Left ventricle myocardium inferior (tissue), 1 donor: ENCODE measurements around the gene DPP6. TPM values are rescaled to one million over a fixed set of nuclear protein-coding genes. Genes with fewer than 3 reads are reported as not detected.

ENCODE experiments used
- DNase-seq: peaks from one replicate; pipeline ENCODE4 v3.0.0-alpha.2; 2020
- H3K27ac ChIP-seq: fragments of 200-600 bp; replicated peaks from 2 replicates; pipeline ENCODE4 v1.8.0; 2021
- H3K27me3 ChIP-seq: fragments of 200-600 bp; 2 replicates; pipeline ENCODE4 v1.8.0; 2021; ENCODE audit warnings: low read depth
- H3K36me3 ChIP-seq: fragments of 200-600 bp; 2 replicates; pipeline ENCODE4 v1.8.0; 2021
- H3K4me1 ChIP-seq: fragments of 200-600 bp; 2 replicates; pipeline ENCODE4 v1.8.0; 2021
- H3K4me3 ChIP-seq: fragments of 200-600 bp; 2 replicates; pipeline ENCODE4 v1.8.0; 2021; ENCODE audit warnings: mild to moderate bottlenecking, moderate library complexity
- H3K9me3 ChIP-seq: fragments of 200-600 bp; replicated peaks from 2 replicates; pipeline ENCODE4 v1.8.0; 2021
- CTCF ChIP-seq: fragments of 200-600 bp; IDR thresholded peaks from 2 replicates; pipeline ENCODE4 v1.8.0; 2021; ENCODE audit warnings: antibody characterized with exemption, mild to moderate bottlenecking, borderline replicate concordance
- intact Hi-C: fragments of 100-400 bp; cut with micrococcal nuclease; formaldehyde crosslinking; loops from one replicate; pipeline ENCODE4 v1.11.0; 2022
- total RNA-seq: library from RNA; stranded (reverse); fragmentation: NEBNext Ultra II Directional; extraction: Animal tissue kit (Norgen Biotek cat#: 25700); gene quantifications from one replicate; pipeline ENCODE4 v1.2.1, GENCODE V29; 2021
- donor health status: DM: no; HTN: yes; CAD: no; lungs with severe emphysema.

DPP6 gene
- total RNA-seq, 1 donor from 2014 or later: 0.25 TPM

GRCh38 chr7:154259396-154259795 is 207.2 kb downstream of the DPP6 start:
- no peak overlapping the region for H3K4me3 ChIP-seq

GRCh38 chr7:154287356-154287755 is 235.2 kb downstream of the DPP6 start:
- H3K27ac ChIP-seq: no peak overlapping the region
- TF ChIP-seq CTCF: no peak
- H3K4me1 ChIP-seq: no peaks in the 10 kb centered on the region
- no peak for DNase-seq
- H3K27me3 ChIP-seq: peaks cover 16% of the 10 kb centered on the region
- H3K4me3 ChIP-seq: no peak overlapping the region
- intact Hi-C loops: no loop called here
- H3K9me3 ChIP-seq: no peaks in the 10 kb centered on the region
- no peaks in the 10 kb centered on the region for H3K36me3 ChIP-seq

More at GRCh38 chr7:154259396-154259795, 207.2 kb downstream of the DPP6 start:
- DNase-seq: no peak
- Histone ChIP-seq H3K4me1 (no peaks in the 10 kb centered on the region), H3K9me3 (no peaks in the 10 kb centered on the region), H3K27ac (no peak overlapping the region), H3K27me3 (peaks cover 22% of the 10 kb centered on the region), H3K36me3 (no peaks in the 10 kb centered on the region)
- intact Hi-C loops: no loop called here
- TF ChIP-seq CTCF: no peak

- intact Hi-C loops: no loop called here
Measured at GRCh38 chr7:154289119-154289518, 236.9 kb downstream of the DPP6 start.

GRCh38 chr7:154296443-154296842 is 244.2 kb downstream of the DPP6 start:
- Histone ChIP-seq H3K9me3 (no peaks in the 10 kb centered on the region), H3K4me3 (no peak overlapping the region), H3K27ac (no peak overlapping the region), H3K27me3 (peaks cover 10% of the 10 kb centered on the region), H3K36me3 (no peaks in the 10 kb centered on the region), H3K4me1 (no peaks in the 10 kb centered on the region)
- no peak for TF ChIP-seq CTCF
- intact Hi-C loops: no loop called here
- DNase-seq: no peak

More at GRCh38 chr7:154289119-154289518, 236.9 kb downstream of the DPP6 start:
- Histone ChIP-seq H3K4me1 (no peaks in the 10 kb centered on the region), H3K4me3 (no peak overlapping the region), H3K9me3 (no peaks in the 10 kb centered on the region), H3K27ac (no peak overlapping the region), H3K36me3 (no peaks in the 10 kb centered on the region), H3K27me3 (peaks cover 16% of the 10 kb centered on the region)
- DNase-seq: no peak
- no peak for TF ChIP-seq CTCF

GRCh38 chr7:154299736-154300135 is 247.5 kb downstream of the DPP6 start:
- TF ChIP-seq CTCF: no peak
- no peaks in the 10 kb centered on the region for H3K36me3 ChIP-seq
- no peak overlapping the region for H3K4me3 ChIP-seq
- intact Hi-C loops: no loop called here
- H3K9me3 ChIP-seq: no peaks in the 10 kb centered on the region
- peaks cover 35% of the 10 kb centered on the region for H3K27me3 ChIP-seq
- no peaks in the 10 kb centered on the region for H3K4me1 ChIP-seq
- no peak overlapping the region for H3K27ac ChIP-seq
- no peak for DNase-seq

GRCh38 chr7:154302380-154302779 is 250.2 kb downstream of the DPP6 start:
- Histone ChIP-seq H3K27me3 (peaks cover 54% of the 10 kb centered on the region), H3K9me3 (no peaks in the 10 kb centered on the region), H3K4me1 (no peaks in the 10 kb centered on the region), H3K4me3 (no peak overlapping the region), H3K27ac (no peak overlapping the region), H3K36me3 (no peaks in the 10 kb centered on the region)
- no peak for TF ChIP-seq CTCF
- no peak for DNase-seq
- intact Hi-C loops: no loop called here
